ENCODE results near the gene IRX4.

The IRX4 gene

GRCh38 chr5:1890296-1890695 is 7.6 kb upstream of the IRX4 start:
- FAIRE-seq, result no peak

- no peak for FAIRE-seq
Observed at GRCh38 chr5:1889321-1890065, 6.8 kb upstream of the IRX4 start.

- no peak for FAIRE-seq
Observed at GRCh38 chr5:1888541-1889251, 6.0 kb upstream of the IRX4 start.

- no peak for FAIRE-seq
Observed at GRCh38 chr5:1887588-1888360, 5.0 kb upstream of the IRX4 start.

GRCh38 chr5:1886846-1887587 is 4.3 kb upstream of the IRX4 start:
- FAIRE-seq, result no peak

GRCh38 chr5:1885868-1886845 is 3.4 kb upstream of the IRX4 start:
- FAIRE-seq, result no peak

- no peak for FAIRE-seq
Observed at GRCh38 chr5:1885404-1885755, 2.7 kb upstream of the IRX4 start.

GRCh38 chr5:1884678-1885403 is 2.1 kb upstream of the IRX4 start:
- FAIRE-seq, result no peak

GRCh38 chr5:1883925-1884677 is 1.4 kb upstream of the IRX4 start:
- FAIRE-seq, result no peak

GRCh38 chr5:1883120-1883924 is 597 bp upstream of the IRX4 start:
- FAIRE-seq, result no peak

GRCh38 chr5:1881731-1882336 is 891 bp downstream of the IRX4 start:
- FAIRE-seq, result no peak

- FAIRE-seq, result no peak
Observed at GRCh38 chr5:1881098-1881572, 1.6 kb downstream of the IRX4 start.

GRCh38 chr5:1880377-1881025 is 2.2 kb downstream of the IRX4 start:
- FAIRE-seq, result no peak

- no peak for FAIRE-seq
Observed at GRCh38 chr5:1879292-1880263, 3.1 kb downstream of the IRX4 start.

GRCh38 chr5:1878050-1878849 is 4.5 kb downstream of the IRX4 start:
- FAIRE-seq, result no peak
